ENCODE measurements around the gene SSX2B. TPM values are rescaled to one million over a fixed set of nuclear protein-coding genes. Genes with fewer than 3 reads are reported as not detected.
"Not testable (repeated sequence)": the region's sequence is repeated elsewhere in the genome, so short reads cannot be mapped to it uniquely, and the experiment has no call there.

The SSX2B gene, protein sequence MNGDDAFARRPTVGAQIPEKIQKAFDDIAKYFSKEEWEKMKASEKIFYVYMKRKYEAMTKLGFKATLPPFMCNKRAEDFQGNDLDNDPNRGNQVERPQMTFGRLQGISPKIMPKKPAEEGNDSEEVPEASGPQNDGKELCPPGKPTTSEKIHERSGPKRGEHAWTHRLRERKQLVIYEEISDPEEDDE
- total RNA-seq, result not detected in 2 replicates
- not detected for total RNA-seq (2013)
- polyA plus RNA-seq, result not detected in 2 replicates
- not detected in 2 replicates for polyA minus RNA-seq

DNA sequence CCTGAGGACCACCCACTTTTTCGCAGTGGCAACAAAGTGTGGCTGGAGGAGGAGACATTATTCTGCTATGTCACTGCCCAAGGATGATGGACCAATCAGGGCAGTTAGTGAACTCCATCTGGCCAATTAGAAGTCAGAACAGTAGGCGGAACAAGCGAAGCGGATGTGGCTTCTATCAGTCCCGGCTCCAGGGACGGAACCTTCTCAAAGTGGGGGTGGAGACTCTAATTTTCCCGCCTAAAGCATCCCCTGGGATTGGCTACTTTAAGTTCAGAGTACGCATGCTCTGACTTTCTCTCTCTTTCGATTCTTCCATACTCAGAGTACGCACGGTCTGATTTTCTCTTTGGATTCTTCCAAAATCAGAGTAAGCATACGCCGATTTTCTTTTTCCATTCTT, at the start of gene SSX2B:
Gene SSX2B, plus strand, starts transcription at position 301 of the 400 bp plus-strand sequence. CDS start 1,429 bp downstream, outside the sequence.
- H3K27ac Mint-ChIP-seq; H3K4me1 Mint-ChIP-seq; H3K4me2 ChIP-seq (replicated peaks; ENCODE audit: low read depth, low read length, poor library complexity, severe bottlenecking); H3K27ac ChIP-seq (ENCODE audit: low read length in 2 of 2); H3K36me3 ChIP-seq (replicated peaks in 1 of 2; ENCODE audit: control extremely low read depth in 1 of 2, control insufficient read depth in 1 of 2, extremely low read depth in 1 of 2, insufficient read depth in 2 of 2, low read length in 1 of 2); H3K27me3 Mint-ChIP-seq; POLR2A ChIA-PET; H3K4me3 Mint-ChIP-seq; H3K4me3 ChIP-seq (ENCODE audit: control extremely low read depth in 1 of 5, extremely low read depth in 1 of 5, insufficient read depth in 1 of 5, low read depth in 2 of 5, low read length in 4 of 5); H3K9ac ChIP-seq (ENCODE audit: low read length); H3K9me3 Mint-ChIP-seq (ENCODE audit: insufficient read depth); intact Hi-C loops (cut with micrococcal nuclease); H2AFZ ChIP-seq (ENCODE audit: insufficient read depth, low read depth, low read length, poor library complexity, severe bottlenecking); DNase-seq; H3K27me3 ChIP-seq (replicated peaks in 1 of 4; ENCODE audit: control extremely low read depth in 1 of 4, control insufficient read depth in 3 of 4, insufficient read depth in 4 of 4, low read length in 3 of 4); ATAC-seq (ENCODE audit: low read depth); H3K79me2 ChIP-seq (ENCODE audit: control insufficient read depth, insufficient read depth, low read length); H4K20me1 ChIP-seq (ENCODE audit: control insufficient read depth, insufficient read depth, low read length, poor library complexity, severe bottlenecking); H3K4me1 ChIP-seq (ENCODE audit: control insufficient read depth in 2 of 2, insufficient read depth in 2 of 2, low read length in 2 of 2); H3K9me3 ChIP-seq (ENCODE audit: control extremely low read depth in 1 of 3, control insufficient read depth in 2 of 3, insufficient read depth in 1 of 3, low read length in 2 of 3); CTCF ChIA-PET: not testable (repeated sequence)
- WGBS (ENCODE audit: insufficient coverage), result no CpG with 5 or more reads among the region's 13 CpGs

DNA sequence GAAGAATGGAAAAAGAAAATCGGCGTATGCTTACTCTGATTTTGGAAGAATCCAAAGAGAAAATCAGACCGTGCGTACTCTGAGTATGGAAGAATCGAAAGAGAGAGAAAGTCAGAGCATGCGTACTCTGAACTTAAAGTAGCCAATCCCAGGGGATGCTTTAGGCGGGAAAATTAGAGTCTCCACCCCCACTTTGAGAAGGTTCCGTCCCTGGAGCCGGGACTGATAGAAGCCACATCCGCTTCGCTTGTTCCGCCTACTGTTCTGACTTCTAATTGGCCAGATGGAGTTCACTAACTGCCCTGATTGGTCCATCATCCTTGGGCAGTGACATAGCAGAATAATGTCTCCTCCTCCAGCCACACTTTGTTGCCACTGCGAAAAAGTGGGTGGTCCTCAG, 44.0 kb upstream of the SSX2B start, which contains the start of gene SSX2:
Gene SSX2, minus strand, starts transcription at position 101 of the 400 bp plus-strand sequence. CDS start 1,429 bp downstream, outside the sequence.
- DNase-seq; H3K4me3 Mint-ChIP-seq; H3K4me1 Mint-ChIP-seq; H3K4me2 ChIP-seq (replicated peaks; ENCODE audit: low read depth, low read length, poor library complexity, severe bottlenecking); H3K27ac Mint-ChIP-seq; H3K4me3 ChIP-seq (ENCODE audit: control extremely low read depth in 1 of 5, extremely low read depth in 1 of 5, insufficient read depth in 1 of 5, low read depth in 2 of 5, low read length in 4 of 5); H2AFZ ChIP-seq (ENCODE audit: insufficient read depth, low read depth, low read length, poor library complexity, severe bottlenecking); H3K9me3 Mint-ChIP-seq (ENCODE audit: insufficient read depth); H3K9me3 ChIP-seq (ENCODE audit: control extremely low read depth in 1 of 3, control insufficient read depth in 2 of 3, insufficient read depth in 1 of 3, low read length in 2 of 3); H3K27me3 ChIP-seq (replicated peaks in 1 of 4; ENCODE audit: control extremely low read depth in 1 of 4, control insufficient read depth in 3 of 4, insufficient read depth in 4 of 4, low read length in 3 of 4); H3K36me3 ChIP-seq (replicated peaks in 1 of 2; ENCODE audit: control extremely low read depth in 1 of 2, control insufficient read depth in 1 of 2, extremely low read depth in 1 of 2, insufficient read depth in 2 of 2, low read length in 1 of 2); H3K79me2 ChIP-seq (ENCODE audit: control insufficient read depth, insufficient read depth, low read length); intact Hi-C loops (cut with micrococcal nuclease); POLR2A ChIA-PET; H3K27ac ChIP-seq (ENCODE audit: low read length in 2 of 2); H3K4me1 ChIP-seq (ENCODE audit: control insufficient read depth in 2 of 2, insufficient read depth in 2 of 2, low read length in 2 of 2); H3K27me3 Mint-ChIP-seq; H4K20me1 ChIP-seq (ENCODE audit: control insufficient read depth, insufficient read depth, low read length, poor library complexity, severe bottlenecking); CTCF ChIA-PET; H3K9ac ChIP-seq (ENCODE audit: low read length); ATAC-seq (ENCODE audit: low read depth): not testable (repeated sequence)
- WGBS (ENCODE audit: insufficient coverage), result no CpG with 5 or more reads among the region's 13 CpGs

DNA sequence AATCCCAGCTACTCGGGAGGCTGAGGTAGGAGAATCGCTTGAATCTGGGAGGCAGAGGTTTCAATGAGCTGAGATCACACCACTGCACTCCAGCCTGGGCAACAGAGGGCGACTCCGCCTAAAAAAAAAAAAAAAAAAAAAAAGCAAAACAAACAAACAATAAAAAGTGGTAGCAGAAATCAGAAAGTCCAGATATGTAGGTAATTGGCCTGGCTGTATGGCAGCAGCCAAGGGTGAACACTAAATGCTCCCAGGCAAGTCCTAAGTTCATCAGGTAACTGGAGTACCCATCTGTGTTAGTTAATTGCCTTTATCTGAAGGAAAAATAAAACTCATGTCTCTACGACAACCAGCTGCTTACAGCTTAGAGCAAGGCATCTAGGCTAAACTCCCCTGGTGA, 14.9 kb downstream of the SSX2B start:
- ATAC-seq (ENCODE audit: low read depth); H3K9me3 Mint-ChIP-seq (ENCODE audit: insufficient read depth); H4K20me1 ChIP-seq (ENCODE audit: control insufficient read depth, insufficient read depth, low read length, poor library complexity, severe bottlenecking); H3K4me3 Mint-ChIP-seq; H3K9ac ChIP-seq (ENCODE audit: low read length); H3K27me3 ChIP-seq (replicated peaks in 1 of 4; ENCODE audit: control extremely low read depth in 1 of 4, control insufficient read depth in 3 of 4, insufficient read depth in 4 of 4, low read length in 3 of 4); CTCF ChIA-PET; H3K4me1 ChIP-seq (ENCODE audit: control insufficient read depth in 2 of 2, insufficient read depth in 2 of 2, low read length in 2 of 2); H3K9me3 ChIP-seq (ENCODE audit: control extremely low read depth in 1 of 3, control insufficient read depth in 2 of 3, insufficient read depth in 1 of 3, low read length in 2 of 3); H3K4me1 Mint-ChIP-seq; H3K27me3 Mint-ChIP-seq; H3K27ac Mint-ChIP-seq; H3K27ac ChIP-seq (ENCODE audit: low read length in 2 of 2); H2AFZ ChIP-seq (ENCODE audit: insufficient read depth, low read depth, low read length, poor library complexity, severe bottlenecking); H3K79me2 ChIP-seq (ENCODE audit: control insufficient read depth, insufficient read depth, low read length); H3K36me3 ChIP-seq (replicated peaks in 1 of 2; ENCODE audit: control extremely low read depth in 1 of 2, control insufficient read depth in 1 of 2, extremely low read depth in 1 of 2, insufficient read depth in 2 of 2, low read length in 1 of 2); H3K4me2 ChIP-seq (replicated peaks; ENCODE audit: low read depth, low read length, poor library complexity, severe bottlenecking); intact Hi-C loops (cut with micrococcal nuclease); POLR2A ChIA-PET; DNase-seq; H3K4me3 ChIP-seq (ENCODE audit: control extremely low read depth in 1 of 5, extremely low read depth in 1 of 5, insufficient read depth in 1 of 5, low read depth in 2 of 5, low read length in 4 of 5): not testable (repeated sequence)
- WGBS (ENCODE audit: insufficient coverage), result no CpG with 5 or more reads among the region's 5 CpGs

DNA sequence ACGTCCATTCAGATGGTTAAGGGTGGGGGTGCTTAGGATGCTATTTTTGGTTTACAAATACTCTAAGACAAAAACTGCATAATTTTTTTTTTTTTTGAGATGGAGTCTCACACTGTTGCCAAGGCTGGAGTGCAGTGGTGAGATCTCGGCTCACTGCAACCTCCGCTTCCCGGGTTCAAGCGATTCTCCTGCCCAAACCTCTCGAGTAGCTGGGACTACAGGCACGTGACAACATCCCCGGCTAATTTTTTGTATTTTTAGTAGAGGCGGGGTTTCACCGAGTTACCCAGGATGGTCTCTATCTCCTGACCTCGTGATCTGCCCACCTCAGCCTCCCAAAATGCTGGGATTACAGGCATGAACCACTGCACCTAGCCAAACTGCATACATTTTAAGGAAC, 22.5 kb downstream of the SSX2B start:
- H3K27me3 Mint-ChIP-seq; H3K4me3 ChIP-seq (ENCODE audit: control extremely low read depth in 1 of 5, extremely low read depth in 1 of 5, insufficient read depth in 1 of 5, low read depth in 2 of 5, low read length in 4 of 5); DNase-seq; H3K4me1 Mint-ChIP-seq; CTCF ChIA-PET; H3K27ac ChIP-seq (ENCODE audit: low read length in 2 of 2); H3K36me3 ChIP-seq (replicated peaks in 1 of 2; ENCODE audit: control extremely low read depth in 1 of 2, control insufficient read depth in 1 of 2, extremely low read depth in 1 of 2, insufficient read depth in 2 of 2, low read length in 1 of 2); H2AFZ ChIP-seq (ENCODE audit: insufficient read depth, low read depth, low read length, poor library complexity, severe bottlenecking); H3K4me3 Mint-ChIP-seq; H3K9me3 ChIP-seq (ENCODE audit: control extremely low read depth in 1 of 3, control insufficient read depth in 2 of 3, insufficient read depth in 1 of 3, low read length in 2 of 3); H3K9me3 Mint-ChIP-seq (ENCODE audit: insufficient read depth); H3K9ac ChIP-seq (ENCODE audit: low read length); H3K27me3 ChIP-seq (replicated peaks in 1 of 4; ENCODE audit: control extremely low read depth in 1 of 4, control insufficient read depth in 3 of 4, insufficient read depth in 4 of 4, low read length in 3 of 4); H3K79me2 ChIP-seq (ENCODE audit: control insufficient read depth, insufficient read depth, low read length); ATAC-seq (ENCODE audit: low read depth); H4K20me1 ChIP-seq (ENCODE audit: control insufficient read depth, insufficient read depth, low read length, poor library complexity, severe bottlenecking); H3K4me1 ChIP-seq (ENCODE audit: control insufficient read depth in 2 of 2, insufficient read depth in 2 of 2, low read length in 2 of 2); H3K27ac Mint-ChIP-seq; intact Hi-C loops (cut with micrococcal nuclease); POLR2A ChIA-PET; H3K4me2 ChIP-seq (replicated peaks; ENCODE audit: low read depth, low read length, poor library complexity, severe bottlenecking): not testable (repeated sequence)
- 96% methylated on average over 4 of the region's 11 CpGs for WGBS (ENCODE audit: insufficient coverage)

Data from B cell (primary cell).